Stimulated activated CD8-positive, alpha-beta memory T cell treated with anti-CD3 and anti-CD28 coated beads, Interleukin-2, amount 100 ng/mL, for 1 hour (primary cell): ENCODE data around the gene GRK6.

Experiments
- DNase-seq, 2 donors: peaks; one replicate each; pipeline ENCODE4 v3.0.0-alpha.2; 2020; ENCODE audit warnings: low read depth in 2 of 2

GRK6 gene

DNA sequence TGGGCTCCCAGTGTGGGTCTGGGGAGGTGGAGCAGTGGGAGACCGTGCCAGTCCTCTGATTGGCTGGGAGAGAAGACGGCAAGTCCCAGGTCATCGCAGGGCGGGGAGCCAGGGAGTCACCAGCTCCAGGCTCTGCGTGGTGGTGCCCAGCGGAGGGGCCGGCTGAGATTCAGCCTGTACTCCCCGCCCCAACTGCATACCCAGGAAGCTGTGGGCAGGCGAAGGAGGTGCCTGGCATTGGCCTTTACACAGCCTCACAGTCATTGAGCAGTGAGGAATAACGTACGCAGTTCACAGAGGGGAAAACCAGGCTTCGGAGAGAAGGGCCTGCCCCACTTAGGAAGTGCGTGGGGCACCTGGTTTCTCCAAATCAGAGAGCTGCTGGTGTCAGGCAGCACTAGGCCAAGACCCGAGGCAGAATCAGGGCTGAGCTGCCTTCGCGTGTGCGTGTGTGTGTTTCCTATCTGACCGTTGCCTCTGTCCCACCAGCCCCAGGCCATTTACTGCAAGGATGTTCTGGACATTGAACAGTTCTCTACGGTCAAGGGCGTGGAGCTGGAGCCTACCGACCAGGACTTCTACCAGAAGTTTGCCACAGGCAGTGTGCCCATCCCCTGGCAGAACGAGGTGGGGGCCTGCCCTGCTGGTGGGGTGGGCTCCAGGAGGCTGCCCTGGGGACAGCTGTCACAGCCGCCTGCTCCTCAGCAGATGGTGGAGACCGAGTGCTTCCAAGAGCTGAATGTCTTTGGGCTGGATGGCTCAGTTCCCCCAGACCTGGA lies 13.9 kb downstream of the GRK6 start:
- no peak for DNase-seq

- no peak for DNase-seq
Observed at GRCh38 chr5:177440990-177441780, 14.7 kb downstream of the GRK6 start.

GRCh38 chr5:177442066-177442826 lies 15.8 kb downstream of the GRK6 start:
- DNase-seq: no peak

- no peak for DNase-seq
Observed at GRCh38 chr5:177443144-177443983, 16.9 kb downstream of the GRK6 start.

DNA sequence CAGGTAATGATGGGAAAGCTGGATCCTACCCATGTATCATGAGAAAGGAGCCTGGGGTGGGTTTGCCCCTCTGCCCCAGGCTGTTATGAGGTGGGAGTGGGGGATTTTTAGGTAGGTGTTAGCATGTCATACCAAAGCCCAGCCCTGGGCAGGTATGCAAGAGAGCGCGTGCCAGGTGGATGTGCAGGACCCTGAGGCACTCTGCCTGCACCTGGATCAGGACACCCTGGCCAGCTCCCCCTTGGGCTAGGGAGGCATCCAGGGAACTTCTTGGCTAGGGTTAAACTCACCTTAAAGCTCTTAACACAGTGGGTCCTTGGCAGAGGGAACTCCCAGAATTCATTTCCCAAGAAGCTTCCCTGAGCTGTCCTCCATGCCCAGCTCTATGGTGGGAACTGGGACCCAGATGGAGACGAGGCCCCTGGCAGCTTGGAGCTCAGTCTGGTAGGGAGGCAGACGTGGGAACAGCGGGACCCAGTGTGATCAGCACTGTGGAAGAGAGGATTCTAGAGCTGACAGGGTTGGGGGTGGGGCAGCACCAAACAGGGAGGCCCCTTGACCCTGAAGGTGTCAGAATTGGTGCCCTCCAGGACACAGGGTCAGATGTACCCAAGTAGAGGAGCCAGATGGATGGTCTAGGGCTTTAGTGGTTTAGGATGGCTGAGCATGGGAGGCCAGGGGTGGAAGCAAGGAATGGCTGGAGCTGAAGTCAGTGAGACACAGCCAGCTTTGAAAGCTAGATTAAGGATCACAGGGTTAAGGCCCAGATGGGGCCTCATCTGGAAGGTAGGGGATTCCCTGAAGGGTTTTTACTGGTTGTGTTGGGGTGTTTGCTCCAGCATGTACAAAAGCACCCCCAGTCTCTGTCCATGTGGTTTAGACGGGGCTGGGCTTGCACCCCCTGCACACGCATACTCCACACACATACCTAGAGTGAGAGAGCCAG lies 17.9 kb downstream of the GRK6 start:
- DNase-seq: no peak

DNA sequence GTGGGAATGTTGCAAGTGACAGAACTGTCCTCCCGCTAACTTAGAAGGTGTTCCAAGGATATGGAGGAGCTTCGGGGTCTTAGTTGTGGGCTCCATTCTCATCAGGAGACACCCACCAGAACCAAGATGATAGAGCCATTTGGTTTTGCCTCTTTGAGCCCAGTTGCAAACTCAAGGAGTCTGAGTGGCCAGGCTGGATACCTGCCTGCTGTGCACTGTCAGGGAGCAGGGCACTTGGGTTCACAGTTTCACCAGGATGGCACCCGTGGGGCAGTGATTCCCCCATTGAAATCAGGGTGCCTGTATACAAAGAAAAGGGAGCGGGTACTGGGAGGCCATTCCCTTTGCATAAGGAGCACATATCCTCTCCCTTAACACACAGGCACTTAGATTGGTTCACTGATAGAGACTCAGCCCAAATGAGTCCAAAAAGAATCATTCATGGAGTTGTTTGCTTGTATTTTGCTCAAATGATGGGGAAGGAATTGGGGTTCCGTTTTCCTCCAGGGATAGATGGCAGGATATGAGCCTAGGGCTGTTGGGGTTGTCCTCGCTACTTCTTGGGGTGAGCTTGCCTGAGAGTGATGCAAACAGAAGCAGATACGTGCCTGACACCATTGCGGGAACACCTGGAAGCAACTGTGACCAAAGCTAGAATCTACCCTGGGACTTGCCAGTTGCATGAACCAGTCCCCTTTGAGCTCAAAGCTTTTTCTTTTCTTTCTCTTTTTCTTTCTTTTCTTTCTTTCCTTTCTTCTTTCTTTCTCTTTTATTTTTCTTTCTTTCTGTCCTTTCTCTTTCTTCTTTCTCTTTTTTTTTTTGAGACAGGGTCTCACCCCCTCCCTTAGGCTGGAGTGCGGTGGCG lies 18.8 kb downstream of the GRK6 start:
- no peak for DNase-seq

DNA sequence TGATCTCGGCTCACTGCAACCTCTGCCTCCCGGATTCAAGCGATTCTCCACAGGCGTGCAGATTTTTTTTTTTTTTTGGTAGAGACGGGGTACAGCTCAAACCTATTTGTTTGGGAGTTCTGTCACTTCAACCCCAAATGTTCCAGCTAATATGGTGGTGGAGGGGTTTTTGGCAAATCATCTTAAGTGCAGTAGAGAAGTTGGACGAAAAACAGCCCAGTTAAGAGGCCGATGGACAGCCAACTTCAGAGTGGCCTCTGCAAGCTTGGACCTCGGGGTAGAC lies 19.4 kb downstream of the GRK6 start:
- DNase-seq: no peak

DNA sequence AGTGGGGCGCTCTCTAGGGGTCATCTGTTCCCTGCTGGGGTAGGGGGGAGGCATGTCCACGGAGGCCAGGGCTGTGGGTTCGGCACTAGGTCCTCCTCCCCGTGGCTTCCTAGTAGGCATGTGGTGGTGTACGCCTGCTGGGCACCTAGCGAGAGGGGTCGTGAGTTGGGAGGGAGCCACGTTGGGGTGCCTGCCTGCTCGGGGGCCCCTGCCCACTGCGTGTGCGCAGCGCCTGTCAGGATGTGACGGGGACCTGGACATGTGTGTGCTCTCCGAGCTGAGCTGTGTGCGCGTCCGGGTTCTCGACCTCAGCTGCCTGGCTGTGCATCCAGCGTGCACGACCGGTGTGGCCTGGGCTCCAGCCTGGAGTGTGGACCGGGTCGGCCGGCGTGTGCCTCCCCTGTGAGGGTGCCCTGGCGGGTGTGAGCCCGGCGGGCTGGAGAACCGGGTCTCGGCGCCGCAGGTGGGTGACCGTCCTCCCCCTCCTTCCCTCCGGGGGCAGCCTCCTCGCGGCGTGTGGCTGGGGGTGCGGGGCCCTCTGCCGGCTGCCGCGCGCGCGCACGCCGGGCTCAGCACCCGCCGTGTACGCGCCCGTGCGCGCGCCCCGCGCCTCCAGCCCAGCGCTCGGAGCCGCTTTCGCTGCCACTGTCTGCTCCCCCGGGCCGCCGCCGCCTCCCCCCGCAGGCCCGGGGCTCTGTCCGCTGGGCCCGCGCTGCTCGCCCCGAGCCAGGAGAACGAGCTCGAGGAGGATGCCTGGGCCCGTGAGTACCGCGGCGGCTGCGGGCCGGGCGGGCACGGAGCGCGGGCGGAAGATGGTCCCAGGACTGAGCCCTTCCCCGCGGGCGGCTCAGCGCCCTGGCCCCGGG lies 20.0 kb downstream of the GRK6 start, which contains the start of gene PRR7:
Gene PRR7 (plus strand): TSS at position 615 of the 866 bp plus-strand sequence. CDS start 8,254 bp downstream, outside the sequence.
- peak in 1 of 2 donors; percentile 59 for DNase-seq

- DNase-seq: peak in 1 of 2 donors; percentile 58
Observed at GRCh38 chr5:177447066-177447610, 20.7 kb downstream of the GRK6 start.

- DNase-seq: no peak
Observed at GRCh38 chr5:177447611-177448243, 21.3 kb downstream of the GRK6 start.

GRCh38 chr5:177448244-177448950 lies 21.9 kb downstream of the GRK6 start:
- DNase-seq: no peak

DNA sequence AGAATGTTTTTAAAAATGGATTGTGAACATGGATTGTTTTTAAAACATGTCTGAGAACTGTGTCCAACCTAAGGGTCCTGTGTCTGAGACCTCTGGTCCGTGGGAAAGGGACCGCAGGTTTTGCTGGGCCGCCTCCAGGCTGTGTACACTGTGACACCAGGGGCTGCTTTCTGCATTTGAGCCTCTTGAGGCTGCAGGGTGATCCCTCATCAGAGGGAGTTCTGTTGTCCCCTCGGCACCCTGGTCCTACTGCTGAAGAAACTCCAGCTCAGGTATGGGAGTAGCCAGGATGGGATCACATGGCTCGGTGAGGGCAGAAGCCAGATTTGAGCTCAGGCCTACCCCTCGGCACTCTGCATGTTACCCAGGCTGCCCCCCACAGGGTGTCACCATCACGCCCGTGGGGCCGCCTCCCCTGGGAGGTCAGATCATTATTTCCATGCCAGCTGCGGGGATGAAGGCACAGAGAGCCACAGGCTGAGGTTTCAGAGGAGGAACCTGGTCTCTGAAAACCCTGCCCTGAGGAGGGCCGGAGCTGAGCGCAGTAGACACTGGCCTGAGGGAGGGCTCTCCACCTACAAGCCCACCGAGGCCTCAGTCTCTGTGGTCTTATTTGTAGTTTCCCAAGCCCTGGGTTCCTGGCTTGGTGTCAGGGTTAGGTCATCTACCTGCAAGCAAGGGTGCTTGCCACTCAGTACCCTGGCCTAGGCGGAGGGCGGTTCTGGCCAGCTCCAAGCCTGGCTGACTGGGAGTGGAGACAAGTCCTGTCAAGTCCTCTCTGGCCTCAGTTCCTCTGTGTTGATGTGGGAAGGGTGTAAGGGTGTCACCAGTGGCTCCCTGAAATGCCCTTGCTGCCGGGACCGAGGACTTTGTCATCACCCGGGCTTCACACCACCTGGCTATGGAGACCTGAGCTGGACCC lies 22.9 kb downstream of the GRK6 start:
- no peak for DNase-seq

DNA sequence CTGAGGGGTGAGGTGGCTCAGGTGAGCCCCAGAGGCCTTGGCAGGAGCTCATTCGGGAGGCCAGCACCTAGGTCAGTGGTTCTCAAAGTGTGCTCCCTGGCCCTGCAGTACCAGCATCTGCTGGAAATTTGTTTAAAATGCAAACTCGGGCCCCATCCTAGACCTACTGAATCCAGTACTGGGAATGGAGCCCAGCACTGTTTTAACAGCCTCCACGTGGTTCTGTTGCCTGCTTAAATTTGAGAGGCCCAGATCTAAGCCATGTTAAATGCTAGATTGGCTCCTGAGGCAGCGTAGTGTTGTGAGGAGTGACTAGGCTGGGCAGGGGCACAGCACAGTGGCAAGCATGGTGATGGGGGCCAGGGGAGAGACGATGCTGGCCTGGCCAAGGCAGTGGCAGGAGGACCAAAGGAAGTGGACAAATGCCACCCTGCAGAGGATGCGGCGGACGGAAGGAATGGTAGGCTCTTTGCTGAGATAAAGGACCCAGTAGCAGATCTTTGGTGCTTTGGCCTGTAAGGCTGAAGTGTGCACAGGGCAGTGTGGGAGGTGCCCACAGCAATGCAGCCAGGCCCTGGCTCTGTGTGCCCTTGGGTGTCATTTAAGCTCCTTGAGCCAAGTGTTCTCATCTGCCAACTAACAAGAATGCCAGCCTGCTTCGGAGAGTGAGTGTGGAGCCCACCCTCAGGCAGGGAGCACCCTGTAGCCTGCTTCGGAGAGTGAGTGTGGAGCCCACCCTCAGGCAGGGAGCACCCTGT lies 24.4 kb downstream of the GRK6 start:
- DNase-seq: no peak

DNA sequence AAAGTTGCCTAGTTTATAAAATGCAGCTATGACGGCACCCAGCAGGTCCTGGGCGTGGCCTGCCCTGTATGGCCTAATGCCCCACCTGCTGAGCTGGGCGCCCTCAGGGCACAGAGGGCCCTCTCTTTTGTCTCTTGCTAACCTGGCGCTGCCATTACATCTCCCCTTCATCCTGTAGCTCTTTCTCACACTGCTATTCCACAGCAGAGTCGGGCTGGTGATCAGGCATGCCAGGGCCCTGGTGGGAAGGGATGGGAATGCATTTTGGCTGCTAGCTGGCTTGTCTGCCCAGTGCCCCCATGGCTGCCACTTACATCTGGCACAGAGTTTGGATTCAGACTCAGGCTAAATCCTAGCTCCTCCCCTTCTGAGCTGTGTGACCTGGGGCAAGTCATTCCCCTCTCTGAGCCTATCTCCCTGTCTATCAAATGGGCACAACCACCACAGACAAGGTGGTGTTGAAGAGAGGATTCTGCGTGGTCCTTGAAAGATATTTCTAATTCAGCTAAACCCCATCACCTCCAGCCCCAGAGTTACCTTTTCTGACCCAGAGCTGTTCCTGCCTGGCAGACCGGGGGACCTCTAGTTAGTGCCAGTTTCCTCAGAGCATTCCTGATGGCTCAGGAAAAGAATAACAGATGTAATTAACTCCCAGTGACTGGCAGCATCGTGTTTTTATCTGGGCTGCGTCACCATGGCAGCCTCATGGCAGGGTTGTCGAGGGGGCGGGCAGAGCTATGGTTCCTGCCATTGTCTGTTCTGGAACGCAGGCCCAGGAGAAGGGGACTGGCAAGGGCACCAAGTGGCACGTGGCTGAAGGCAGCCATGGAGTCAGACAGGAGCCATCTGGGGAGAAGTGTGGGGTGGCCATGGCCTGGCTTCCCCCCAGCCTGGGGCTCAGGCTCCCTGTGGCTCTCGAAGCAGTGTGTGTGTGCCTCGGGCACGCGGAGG lies 26.5 kb downstream of the GRK6 start:
- no peak for DNase-seq
